ENCODE data around the gene PHACTR1.

PHACTR1 gene

GRCh38 chr6:12950976-12951375 is 234.4 kb downstream of the PHACTR1 start:
- no peak for DNase-seq (ENCODE audit: low read depth in 2 of 2)

GRCh38 chr6:12951415-12951814 is 234.8 kb downstream of the PHACTR1 start:
- no peak for DNase-seq (ENCODE audit: low read depth in 2 of 2)

- no peak for DNase-seq (ENCODE audit: low read depth in 2 of 2)
Observed at GRCh38 chr6:12952318-12952717, 235.8 kb downstream of the PHACTR1 start.

- no peak for DNase-seq (ENCODE audit: low read depth in 2 of 2)
Observed at GRCh38 chr6:12955956-12956355, 239.4 kb downstream of the PHACTR1 start.

- DNase-seq (ENCODE audit: low read depth in 2 of 2): no peak
Observed at GRCh38 chr6:12956991-12957320, 240.4 kb downstream of the PHACTR1 start.

GRCh38 chr6:12957321-12958051 is 240.9 kb downstream of the PHACTR1 start:
- no peak for DNase-seq (ENCODE audit: low read depth in 2 of 2)

- DNase-seq (ENCODE audit: low read depth in 2 of 2): no peak
Observed at GRCh38 chr6:12958052-12958706, 241.6 kb downstream of the PHACTR1 start.

GRCh38 chr6:12961761-12962160 is 245.2 kb downstream of the PHACTR1 start:
- DNase-seq (ENCODE audit: low read depth in 2 of 2): no peak

- DNase-seq (ENCODE audit: low read depth in 2 of 2): no peak
Observed at GRCh38 chr6:12962529-12962928, 246.0 kb downstream of the PHACTR1 start.

- no peak for DNase-seq (ENCODE audit: low read depth in 2 of 2)
Observed at GRCh38 chr6:12962987-12963386, 246.4 kb downstream of the PHACTR1 start.

- no peak for DNase-seq (ENCODE audit: low read depth in 2 of 2)
Observed at GRCh38 chr6:12963567-12963966, 247.0 kb downstream of the PHACTR1 start.

- DNase-seq (ENCODE audit: low read depth in 2 of 2): no peak
Observed at GRCh38 chr6:12967686-12968085, 251.1 kb downstream of the PHACTR1 start.

- DNase-seq (ENCODE audit: low read depth in 2 of 2): no peak
Observed at GRCh38 chr6:12968290-12968689, 251.7 kb downstream of the PHACTR1 start.

GRCh38 chr6:12968839-12969558 is 252.4 kb downstream of the PHACTR1 start:
- no peak for DNase-seq (ENCODE audit: low read depth in 2 of 2)

- DNase-seq (ENCODE audit: low read depth in 2 of 2): no peak
Observed at GRCh38 chr6:12969966-12970365, 253.4 kb downstream of the PHACTR1 start.

- no peak for DNase-seq (ENCODE audit: low read depth in 2 of 2)
Observed at GRCh38 chr6:12973386-12973785, 256.8 kb downstream of the PHACTR1 start.

- no peak for DNase-seq (ENCODE audit: low read depth in 2 of 2)
Observed at GRCh38 chr6:12974551-12974950, 258.0 kb downstream of the PHACTR1 start.

GRCh38 chr6:12976366-12976765 is 259.8 kb downstream of the PHACTR1 start:
- no peak for DNase-seq (ENCODE audit: low read depth in 2 of 2)

GRCh38 chr6:12977206-12977605 is 260.6 kb downstream of the PHACTR1 start:
- no peak for DNase-seq (ENCODE audit: low read depth in 2 of 2)

GRCh38 chr6:12977806-12978205 is 261.2 kb downstream of the PHACTR1 start:
- no peak for DNase-seq (ENCODE audit: low read depth in 2 of 2)

GRCh38 chr6:12980741-12981140 is 264.2 kb downstream of the PHACTR1 start:
- no peak for DNase-seq (ENCODE audit: low read depth in 2 of 2)

- DNase-seq (ENCODE audit: low read depth in 2 of 2): no peak
Observed at GRCh38 chr6:12984776-12985175, 268.2 kb downstream of the PHACTR1 start.

- DNase-seq (ENCODE audit: low read depth in 2 of 2): no peak
Observed at GRCh38 chr6:12987783-12988182, 271.2 kb downstream of the PHACTR1 start.
